ENCODE results near the gene KLK4. TPM values are rescaled to one million over a fixed set of nuclear protein-coding genes. Genes with fewer than 3 reads are reported as not detected.

Gene KLK4
- total and polyA plus RNA-seq, 12 donors: not detected

- no peak for ATAC-seq
- H3K4me3 ChIP-seq: no peak overlapping the region
- no peaks in the 10 kb centered on the region for H3K4me1 ChIP-seq
- DNase-seq: no peak
- no peaks in the 10 kb centered on the region for H3K36me3 ChIP-seq
- no peaks in the 10 kb centered on the region for H3K9me3 ChIP-seq
- peaks cover 0 to 84% (median 51%) of the 10 kb centered on the region in 7 donors for H3K27me3 ChIP-seq
- intact Hi-C loops (cut with DNase I): loop anchor here in 7 of 10 donors (5.0 to 10.0 kb wide), 7 partner anchors 74 to 241 kb away; partner anchors contain the start of genes KLK10 (in 1 of the 7) and KLK8 (in 1 of the 7)
- no peak overlapping the region for H3K27ac ChIP-seq
- TF ChIP-seq, protein P1, sequence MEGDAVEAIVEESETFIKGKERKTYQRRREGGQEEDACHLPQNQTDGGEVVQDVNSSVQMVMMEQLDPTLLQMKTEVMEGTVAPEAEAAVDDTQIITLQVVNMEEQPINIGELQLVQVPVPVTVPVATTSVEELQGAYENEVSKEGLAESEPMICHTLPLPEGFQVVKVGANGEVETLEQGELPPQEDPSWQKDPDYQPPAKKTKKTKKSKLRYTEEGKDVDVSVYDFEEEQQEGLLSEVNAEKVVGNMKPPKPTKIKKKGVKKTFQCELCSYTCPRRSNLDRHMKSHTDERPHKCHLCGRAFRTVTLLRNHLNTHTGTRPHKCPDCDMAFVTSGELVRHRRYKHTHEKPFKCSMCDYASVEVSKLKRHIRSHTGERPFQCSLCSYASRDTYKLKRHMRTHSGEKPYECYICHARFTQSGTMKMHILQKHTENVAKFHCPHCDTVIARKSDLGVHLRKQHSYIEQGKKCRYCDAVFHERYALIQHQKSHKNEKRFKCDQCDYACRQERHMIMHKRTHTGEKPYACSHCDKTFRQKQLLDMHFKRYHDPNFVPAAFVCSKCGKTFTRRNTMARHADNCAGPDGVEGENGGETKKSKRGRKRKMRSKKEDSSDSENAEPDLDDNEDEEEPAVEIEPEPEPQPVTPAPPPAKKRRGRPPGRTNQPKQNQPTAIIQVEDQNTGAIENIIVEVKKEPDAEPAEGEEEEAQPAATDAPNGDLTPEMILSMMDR (IDR thresholded peaks at IDR 0.05): no peak
Measured at GRCh38 chr19:50931023-50931422, 19.8 kb upstream of the KLK4 start.

- no peak for DNase-seq
- Histone ChIP-seq H3K27me3 (peaks cover 0 to 91% (median 56%) of the 10 kb centered on the region in 7 donors), H3K4me1 (no peaks in the 10 kb centered on the region), H3K36me3 (no peaks in the 10 kb centered on the region), H3K9me3 (no peaks in the 10 kb centered on the region), H3K4me3 (no peak overlapping the region), H3K27ac (no peak overlapping the region)
- no peak for ATAC-seq
- TF ChIP-seq, protein P1 (IDR thresholded peaks at IDR 0.05): no peak
- intact Hi-C loops (cut with DNase I): loop anchor here in 4 of 10 donors (2.0 to 10.0 kb wide), 5 partner anchors 163 to 394 kb away; no protein-coding TSS in a partner anchor
- WGBS, 2 donors: 81 to 83% methylated on average over 5 of the region's 5 CpGs
Measured at GRCh38 chr19:50928831-50929230, 17.6 kb upstream of the KLK4 start.

- Histone ChIP-seq H3K4me1 (peaks cover 0 to 10% (median 0%) of the 10 kb centered on the region in 9 donors), H3K36me3 (no peaks in the 10 kb centered on the region), H3K27ac (no peak overlapping the region), H3K27me3 (peaks cover 0 to 88% (median 54%) of the 10 kb centered on the region in 7 donors), H3K4me3 (no peak overlapping the region), H3K9me3 (no peaks in the 10 kb centered on the region)
- intact Hi-C loops (cut with DNase I): loop anchor here in 3 of 10 donors (5.0 to 10.0 kb wide), 4 partner anchors 166 to 391 kb away; no protein-coding TSS in a partner anchor
- TF ChIP-seq, protein P1 (IDR thresholded peaks at IDR 0.05): no peak
- 66 to 74% methylated on average over 11 of the region's 11 CpGs for WGBS, 2 donors
- DNase-seq (no peak), ATAC-seq (no peak)
Measured at GRCh38 chr19:50926144-50926543, 14.9 kb upstream of the KLK4 start.

- intact Hi-C loops (cut with DNase I): loop anchor here in 3 of 10 donors (5.0 to 10.0 kb wide), 4 partner anchors 167 to 391 kb away; no protein-coding TSS in a partner anchor
- Histone ChIP-seq H3K9me3 (no peaks in the 10 kb centered on the region), H3K27me3 (peaks cover 0 to 91% (median 50%) of the 10 kb centered on the region in 7 donors), H3K4me1 (peaks cover 0 to 10% (median 0%) of the 10 kb centered on the region in 9 donors), H3K27ac (no peak overlapping the region), H3K4me3 (no peak overlapping the region), H3K36me3 (no peaks in the 10 kb centered on the region)
- ATAC-seq (no peak), DNase-seq (no peak)
- TF ChIP-seq, protein P1 (IDR thresholded peaks at IDR 0.05): no peak
- 83 to 94% methylated on average over 2 of the region's 2 CpGs for WGBS, 2 donors
Measured at GRCh38 chr19:50925734-50926133, 14.5 kb upstream of the KLK4 start.
